NCI-H1105 treated with DMSO at 0.1 percent for 48 hours (cell line): ENCODE results near the gene EXOC7.
"Not testable (repeated sequence)": the region's sequence is repeated elsewhere in the genome, so short reads cannot be mapped to it uniquely, and the experiment has no call there.

Source experiments
- DNase-seq: peaks from one replicate; lab custom pipeline; 2025; lab: John Stamatoyannopoulos, UW

The EXOC7 gene

GRCh38 chr17:76074390-76075363, 28.9 kb downstream of the EXOC7 start, which contains the start of gene GALR2:
Gene GALR2 (plus strand): TSS chr17:76074781. CDS start chr17:76074884, 103 bp downstream.
- DNase-seq, result no peak

DNA sequence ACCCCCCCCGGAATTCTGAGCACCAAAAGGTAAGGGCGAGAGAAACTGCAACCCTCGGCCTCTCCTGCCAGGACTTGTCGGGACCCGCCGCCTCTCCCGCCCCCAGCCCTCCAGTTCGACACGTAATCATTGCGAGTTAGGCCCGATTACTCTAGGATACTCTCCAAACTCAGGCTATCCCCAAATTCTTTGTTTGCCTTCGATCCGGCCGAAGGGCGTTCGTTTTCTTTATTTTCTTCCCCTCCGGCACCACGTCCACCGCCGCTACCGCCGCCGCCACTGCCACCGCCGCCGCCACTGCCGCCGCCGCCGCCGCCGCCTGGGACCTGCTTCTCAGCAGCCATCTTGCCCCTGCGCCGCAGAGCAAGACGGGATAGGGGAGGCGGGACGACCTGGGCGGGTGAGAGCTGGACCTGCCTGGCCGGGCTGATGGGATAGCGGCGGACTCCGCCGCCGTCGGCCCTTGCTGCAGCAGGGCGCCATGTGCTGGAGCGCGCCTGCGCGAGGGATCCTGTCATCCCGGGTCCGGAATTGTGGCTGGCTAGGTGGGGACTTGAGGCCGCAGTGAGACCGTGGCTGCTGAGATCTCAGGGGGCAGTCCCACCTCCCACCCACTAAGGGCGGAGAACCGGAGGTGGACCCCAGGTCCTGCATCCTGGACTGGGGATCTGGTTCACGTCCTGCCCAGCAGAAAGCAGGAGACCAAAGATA, 31.3 kb downstream of the EXOC7 start, which contains the start of gene SRP68:
SRP68 (minus strand) TSS at position 370 of the 711 bp plus-strand sequence; CDS start at position 344, 26 bp downstream.
- peak; percentile 90 for DNase-seq

DNA sequence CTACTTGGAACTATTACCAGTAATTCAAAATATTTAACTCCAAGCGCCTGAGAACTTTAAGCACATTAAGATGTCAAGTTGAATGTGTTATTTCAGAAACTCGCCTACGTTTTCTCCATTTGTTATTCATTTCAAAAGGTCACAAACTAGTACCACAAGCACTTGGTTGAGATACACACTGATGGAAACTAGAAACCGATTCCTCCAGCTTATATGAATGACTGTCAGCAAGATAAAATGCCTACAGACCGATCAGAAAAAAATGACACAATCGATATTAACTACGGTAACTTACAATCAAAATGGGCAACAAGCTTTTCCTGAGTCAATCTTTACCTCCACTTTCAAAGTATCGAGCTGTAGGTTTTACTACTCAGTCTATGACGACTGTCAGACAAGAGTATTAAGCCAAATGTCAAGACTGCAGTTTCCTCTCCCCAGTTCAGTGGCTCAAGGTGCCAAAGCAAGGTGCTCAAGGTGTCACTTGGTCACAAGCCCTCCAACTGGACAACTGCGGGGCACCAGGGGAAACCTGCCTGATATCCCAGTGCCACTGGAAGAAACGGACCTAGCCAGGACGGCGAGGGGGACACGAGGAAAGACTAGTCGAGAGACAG, 31.9 kb downstream of the EXOC7 start:
- no peak for DNase-seq

GRCh38 chr17:76065775-76066174, 37.8 kb downstream of the EXOC7 start:
- no peak for DNase-seq

DNA sequence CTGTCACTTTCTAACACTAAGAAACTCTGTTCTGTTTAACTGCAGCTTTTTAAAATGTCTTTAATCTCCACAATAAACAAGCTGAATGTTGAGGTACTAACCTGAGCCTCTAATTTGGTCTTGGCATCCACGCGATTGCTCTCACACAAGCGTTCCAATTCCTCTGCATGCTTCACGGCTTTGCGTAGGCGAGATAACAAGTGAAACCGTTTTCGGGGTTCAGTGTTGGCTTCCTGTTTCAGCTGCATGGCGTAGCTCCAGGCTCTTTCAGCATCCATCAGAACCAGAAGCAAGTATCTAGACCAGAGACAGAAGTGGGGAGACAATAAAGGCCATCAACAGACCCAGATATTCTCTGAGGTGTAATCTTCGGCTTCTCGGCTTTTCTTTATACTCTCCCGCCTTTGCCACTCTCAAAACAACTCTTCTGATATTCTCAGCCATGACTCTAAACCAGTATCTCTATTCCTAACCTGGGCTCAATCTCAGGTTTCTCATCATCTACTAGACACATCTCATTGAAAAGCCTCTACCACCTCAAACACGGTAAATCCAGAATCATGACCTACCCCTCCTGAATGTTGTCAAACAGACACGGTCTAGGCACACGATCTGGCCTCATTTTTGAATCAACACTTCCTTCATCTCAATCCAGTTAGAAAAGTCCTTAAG, 39.6 kb downstream of the EXOC7 start:
- DNase-seq, result no peak

- not testable (repeated sequence) for DNase-seq
Measured at GRCh38 chr17:76058264-76058663, 45.3 kb downstream of the EXOC7 start.

- DNase-seq, result no peak
Measured at GRCh38 chr17:76056882-76057281, 46.7 kb downstream of the EXOC7 start.

- no peak for DNase-seq
Measured at GRCh38 chr17:76054112-76054476, 49.5 kb downstream of the EXOC7 start.

GRCh38 chr17:76053246-76054111, 50.1 kb downstream of the EXOC7 start:
- no peak for DNase-seq

- DNase-seq, result no peak
Measured at GRCh38 chr17:76051561-76051960, 52.0 kb downstream of the EXOC7 start.

DNA sequence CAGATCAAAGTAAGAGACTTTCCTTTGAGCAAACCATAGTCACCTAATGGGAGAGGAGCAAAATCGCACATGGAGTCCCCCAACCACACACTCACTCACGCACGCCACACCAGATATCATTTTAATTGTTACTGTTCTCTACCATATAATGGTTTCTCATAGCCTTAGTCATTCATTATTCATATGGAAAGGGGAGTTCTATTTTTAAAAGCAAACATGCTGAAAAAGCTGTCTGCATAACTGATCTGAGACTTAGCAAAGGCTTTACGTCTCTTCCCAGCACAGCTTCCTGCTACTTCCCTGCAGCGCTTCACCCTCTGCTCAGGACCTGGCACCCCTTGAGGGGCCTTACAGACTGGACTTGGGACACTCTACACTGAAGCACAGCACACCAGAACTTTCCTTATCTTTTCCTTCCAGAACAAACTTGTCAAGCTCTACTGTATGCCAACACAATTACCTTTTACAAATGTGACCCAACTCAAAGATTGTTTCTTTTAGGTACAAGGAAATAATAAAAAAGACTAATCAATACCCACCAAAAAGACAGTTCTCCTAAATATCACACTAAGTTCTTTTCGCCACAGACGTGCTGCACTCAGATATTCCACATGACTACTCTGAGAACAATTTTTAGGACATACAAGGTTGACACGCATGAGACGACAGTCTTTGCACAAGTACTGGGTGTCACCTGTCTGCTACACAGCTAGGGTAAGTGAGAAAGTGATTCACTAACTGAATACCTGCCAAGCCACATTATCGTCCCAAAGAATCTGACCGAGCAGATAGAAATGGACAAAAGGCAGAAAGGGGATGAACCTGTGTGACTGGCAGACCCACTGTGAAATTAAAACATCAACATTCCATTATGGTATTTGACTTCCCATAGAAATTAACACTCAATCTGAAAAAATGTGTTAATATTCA, 52.8 kb downstream of the EXOC7 start:
- no peak for DNase-seq

DNA sequence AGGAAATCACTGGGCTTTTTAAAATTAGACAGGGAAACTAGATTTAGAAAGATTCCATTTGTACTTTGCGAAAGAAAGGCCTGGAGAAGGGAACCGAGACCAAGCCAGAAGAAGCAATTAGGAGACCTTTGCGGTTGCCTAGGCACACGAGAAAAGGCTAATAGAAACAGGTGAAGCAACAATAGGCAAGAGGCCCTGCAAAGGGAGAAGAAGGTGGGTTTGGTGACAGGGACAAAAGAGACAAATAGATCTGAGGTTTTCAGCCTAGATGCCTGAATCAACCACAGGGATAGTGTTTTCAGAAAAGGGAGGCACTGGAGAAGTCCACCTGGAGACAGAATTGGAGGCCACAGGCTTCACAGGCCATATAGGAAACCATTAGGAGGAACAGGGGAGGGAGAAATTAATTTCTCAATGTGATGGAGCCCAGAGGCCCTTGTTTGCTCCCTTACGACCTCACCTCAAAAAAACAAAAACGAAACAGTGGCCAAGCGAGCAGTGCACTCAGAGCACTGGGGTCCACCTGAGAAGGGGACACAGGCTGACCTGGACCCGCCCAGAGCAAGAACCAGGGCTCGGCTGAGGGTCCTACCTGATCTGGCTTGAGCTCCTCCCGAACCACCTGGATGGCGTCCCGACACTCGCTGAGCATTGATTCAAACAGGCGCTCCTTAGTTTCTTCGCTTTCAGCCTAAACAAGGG, 53.6 kb downstream of the EXOC7 start:
- DNase-seq, result no peak

GRCh38 chr17:76049239-76049638, 54.3 kb downstream of the EXOC7 start:
- no peak for DNase-seq

GRCh38 chr17:76048711-76049110, 54.9 kb downstream of the EXOC7 start:
- DNase-seq, result no peak

DNA sequence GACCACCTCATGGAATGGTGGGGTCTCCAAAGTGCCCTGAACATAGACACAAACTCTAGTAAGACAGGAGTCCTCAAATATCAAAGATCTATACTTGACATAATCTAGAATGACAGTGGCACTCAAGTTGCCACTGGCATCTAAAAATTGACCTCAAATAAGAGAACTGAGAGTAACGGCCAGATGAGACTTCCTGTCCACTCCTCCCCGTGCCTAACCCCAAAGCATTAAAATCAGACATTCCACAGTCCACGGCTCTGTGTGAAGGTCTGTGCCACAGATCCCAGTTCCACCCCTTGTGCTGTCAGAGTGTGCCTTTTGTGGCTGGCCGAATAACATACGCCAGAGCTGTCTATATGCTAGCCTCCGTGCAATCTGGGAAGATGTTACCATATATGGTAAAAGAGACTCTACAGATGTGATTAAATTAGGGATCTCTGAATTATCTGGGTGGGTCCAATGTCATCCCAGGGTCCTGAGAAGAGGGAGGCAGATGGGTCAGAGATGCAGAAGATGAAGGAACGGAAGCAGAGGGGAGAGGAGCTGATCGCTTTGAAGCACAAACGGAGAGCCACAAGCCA, 55.5 kb downstream of the EXOC7 start:
- DNase-seq, result no peak

DNA sequence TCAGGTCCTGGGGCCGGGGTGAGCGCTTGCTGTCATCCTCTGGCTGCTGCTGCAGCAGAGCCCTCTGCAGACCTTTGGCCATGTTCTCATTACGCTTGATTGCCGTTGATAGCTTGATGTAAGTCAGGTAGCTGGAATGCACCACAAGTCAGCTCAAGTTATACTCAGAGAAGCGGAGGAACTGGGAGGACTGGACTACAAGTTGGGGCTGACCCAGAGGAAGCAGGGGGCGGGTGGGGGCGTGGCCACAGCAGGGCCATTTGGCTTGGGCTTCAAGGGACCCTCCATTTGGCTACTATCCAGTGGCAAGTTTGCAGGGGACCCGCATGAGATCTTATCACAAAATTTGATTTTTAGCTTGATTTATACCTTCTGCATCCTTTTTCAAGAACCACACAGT, 57.5 kb downstream of the EXOC7 start:
- no peak for DNase-seq

GRCh38 chr17:76044475-76045007, 59.0 kb downstream of the EXOC7 start:
- DNase-seq, result not testable (repeated sequence)

- not testable (repeated sequence) for DNase-seq
Measured at GRCh38 chr17:76042868-76043267, 60.7 kb downstream of the EXOC7 start.
